Measurements from ENCODE around the gene ZNF593.

- TF ChIP-seq CTCF (IDR thresholded peaks at IDR 0.05) (peak; percentile 64 to 80 (median 71)), POLR2AphosphoS5 (IDR thresholded peaks at IDR 0.05; ENCODE audit: insufficient read depth in 1 of 2, low read depth in 1 of 2) (no peak), POLR2A (IDR thresholded peaks at IDR 0.05) (no peak)
Measured at GRCh38 chr1:26145041-26145959, 24.4 kb upstream of the ZNF593 start.

Measured in vagina (tissue), 2 donors.